ENCODE data around the gene ANKRD44. TPM values are rescaled to one million over a fixed set of nuclear protein-coding genes. Genes with fewer than 3 reads are reported as not detected.

The ANKRD44 gene
- total RNA-seq, 1 experiment from 2014 or later, result 7.8 TPM

- no peaks in the 10 kb centered on the region for H3K4me1 ChIP-seq (ENCODE audit: control insufficient read depth, insufficient read depth, low read length)
- ATAC-seq (no peak), DNase-seq (ENCODE audit: low read depth, low spot score) (no peak)
- in situ Hi-C loops (cut with HindIII; ENCODE audit: low pct_unique_long_range_greater_than_20kb, low sequenced_read_pairs), result no loop called here
- H3K27ac ChIP-seq (ENCODE audit: low read length), result no peak overlapping the region
- intact Hi-C loops (cut with micrococcal nuclease; ENCODE audit: unreplicated experiment), result no loop called here
- H3K4me3 ChIP-seq (ENCODE audit: low read depth in 2 of 2, low read length in 2 of 2), result no peak overlapping the region
- TF ChIP-seq SIN3A (IDR thresholded peaks at IDR 0.05; ENCODE audit: borderline replicate concordance, insufficient read depth, low read depth, low read length) (no peak), REST (IDR thresholded peaks at IDR 0.05; ENCODE audit: insufficient read depth in 1 of 2, low read depth in 2 of 2, low read length in 1 of 2) (no peak), CTCF (IDR thresholded peaks at IDR 0.05) (no peak), TCF7L2 (IDR thresholded peaks at IDR 0.05; ENCODE audit: low read depth, low read length) (no peak), POLR2AphosphoS5 (IDR thresholded peaks at IDR 0.05; ENCODE audit: low read depth, low read length) (no peak)
- ChIA-PET POLR2A (no interaction called here), CTCF (no interaction called here)
- no peaks in the 10 kb centered on the region for H3K36me3 ChIP-seq (ENCODE audit: control insufficient read depth, insufficient read depth, low read length)
- BruUV-seq (replicated peaks), result no TSS peak
- no peaks in the 10 kb centered on the region for H3K9me3 ChIP-seq (ENCODE audit: control insufficient read depth, insufficient read depth, low read depth, low read length)
- no peaks in the 10 kb centered on the region for H3K27me3 ChIP-seq (ENCODE audit: control insufficient read depth, insufficient read depth, low read length)
These were observed 101.3 kb downstream of the ANKRD44 start for GRCh38 chr2:197209246-197209645.

- TF ChIP-seq TCF7L2 (IDR thresholded peaks at IDR 0.05; ENCODE audit: low read depth, low read length) (no peak), SIN3A (IDR thresholded peaks at IDR 0.05; ENCODE audit: borderline replicate concordance, insufficient read depth, low read depth, low read length) (no peak), CTCF (IDR thresholded peaks at IDR 0.05) (no peak), POLR2AphosphoS5 (IDR thresholded peaks at IDR 0.05; ENCODE audit: low read depth, low read length) (no peak), REST (IDR thresholded peaks at IDR 0.05; ENCODE audit: insufficient read depth in 1 of 2, low read depth in 2 of 2, low read length in 1 of 2) (no peak)
- H3K4me1 ChIP-seq (ENCODE audit: control insufficient read depth, insufficient read depth, low read length), result no peaks in the 10 kb centered on the region
- no TSS peak for BruUV-seq (replicated peaks)
- ChIA-PET CTCF (no interaction called here), POLR2A (no interaction called here)
- no peaks in the 10 kb centered on the region for H3K36me3 ChIP-seq (ENCODE audit: control insufficient read depth, insufficient read depth, low read length)
- ATAC-seq (no peak), DNase-seq (ENCODE audit: low read depth, low spot score) (no peak)
- H3K27me3 ChIP-seq (ENCODE audit: control insufficient read depth, insufficient read depth, low read length), result no peaks in the 10 kb centered on the region
- no peak overlapping the region for H3K4me3 ChIP-seq (ENCODE audit: low read depth in 2 of 2, low read length in 2 of 2)
- H3K9me3 ChIP-seq (ENCODE audit: control insufficient read depth, insufficient read depth, low read depth, low read length), result no peaks in the 10 kb centered on the region
- H3K27ac ChIP-seq (ENCODE audit: low read length), result no peak overlapping the region
- in situ Hi-C loops (cut with HindIII; ENCODE audit: low pct_unique_long_range_greater_than_20kb, low sequenced_read_pairs) (no loop called here), intact Hi-C loops (cut with micrococcal nuclease; ENCODE audit: unreplicated experiment) (no loop called here)
These were observed 101.7 kb downstream of the ANKRD44 start for GRCh38 chr2:197208841-197209240.
